ENCODE data around the gene TTI1.

The TTI1 gene

GRCh38 chr20:38008233-38008944 lies 24.9 kb downstream of the TTI1 start:
- no peak for DNase-seq

DNA sequence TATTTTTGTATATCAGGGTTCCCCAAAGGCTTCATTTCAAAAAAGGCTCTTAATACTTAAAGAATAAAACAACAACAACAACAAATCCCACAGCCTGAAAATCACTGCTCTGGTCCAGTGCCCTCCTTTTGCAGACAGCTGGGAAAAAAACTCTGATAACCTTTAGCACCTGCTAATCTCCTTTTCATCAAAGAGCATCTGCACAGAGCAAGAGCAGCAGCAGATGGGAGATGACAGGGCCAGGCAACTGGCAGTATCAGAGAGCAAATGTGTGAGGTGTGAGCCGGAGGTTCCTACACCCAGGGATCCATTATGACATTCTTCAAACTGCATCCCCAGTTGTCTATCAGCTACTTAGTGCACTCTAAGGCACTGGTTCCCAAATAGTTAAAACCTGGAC lies 25.7 kb downstream of the TTI1 start:
- DNase-seq: no peak

DNA sequence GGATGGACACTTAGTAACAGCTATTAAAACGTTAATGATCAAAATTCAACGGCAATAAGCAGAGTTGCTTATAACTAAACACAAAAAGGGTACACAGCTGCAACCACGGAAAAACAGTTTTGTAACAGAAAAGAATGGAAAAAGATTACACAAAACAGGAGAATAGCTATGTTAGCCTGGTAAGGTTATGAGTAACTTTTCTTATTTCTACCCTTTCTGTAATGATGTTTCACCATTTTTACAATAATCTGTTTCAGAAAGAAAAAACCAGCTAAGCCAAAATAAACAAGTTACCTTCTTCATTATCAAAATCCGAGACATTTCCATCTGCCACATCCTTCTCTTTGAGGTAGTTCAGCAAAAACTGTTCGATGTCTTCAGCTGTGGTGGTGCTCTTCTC lies 27.4 kb downstream of the TTI1 start:
- DNase-seq: peak in 1 of 5 donors; percentile 29

GRCh38 chr20:38004416-38004815 lies 28.8 kb downstream of the TTI1 start:
- no peak for DNase-seq

DNA sequence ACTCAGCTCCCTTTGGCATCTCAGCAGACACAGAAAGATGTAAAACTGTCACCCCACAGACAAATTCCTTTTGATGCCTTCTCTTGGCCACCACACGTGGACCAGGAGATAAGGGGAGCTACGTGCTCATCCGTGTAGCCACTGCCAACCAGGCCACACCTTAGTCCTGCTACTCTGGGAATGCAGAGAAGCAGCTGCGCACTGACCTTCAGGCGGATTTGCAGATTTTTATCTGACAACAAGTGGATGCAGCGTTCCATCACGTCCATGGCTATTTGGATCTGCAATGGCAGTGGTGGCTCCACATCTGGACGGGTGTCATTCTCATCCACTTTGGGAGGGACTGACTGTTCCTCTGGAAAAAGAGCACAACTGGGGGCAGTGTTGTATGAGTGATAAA lies 30.8 kb downstream of the TTI1 start:
- DNase-seq: no peak

GRCh38 chr20:38001981-38002380 lies 31.3 kb downstream of the TTI1 start:
- DNase-seq: peak in 1 of 5 donors; percentile 46

DNA sequence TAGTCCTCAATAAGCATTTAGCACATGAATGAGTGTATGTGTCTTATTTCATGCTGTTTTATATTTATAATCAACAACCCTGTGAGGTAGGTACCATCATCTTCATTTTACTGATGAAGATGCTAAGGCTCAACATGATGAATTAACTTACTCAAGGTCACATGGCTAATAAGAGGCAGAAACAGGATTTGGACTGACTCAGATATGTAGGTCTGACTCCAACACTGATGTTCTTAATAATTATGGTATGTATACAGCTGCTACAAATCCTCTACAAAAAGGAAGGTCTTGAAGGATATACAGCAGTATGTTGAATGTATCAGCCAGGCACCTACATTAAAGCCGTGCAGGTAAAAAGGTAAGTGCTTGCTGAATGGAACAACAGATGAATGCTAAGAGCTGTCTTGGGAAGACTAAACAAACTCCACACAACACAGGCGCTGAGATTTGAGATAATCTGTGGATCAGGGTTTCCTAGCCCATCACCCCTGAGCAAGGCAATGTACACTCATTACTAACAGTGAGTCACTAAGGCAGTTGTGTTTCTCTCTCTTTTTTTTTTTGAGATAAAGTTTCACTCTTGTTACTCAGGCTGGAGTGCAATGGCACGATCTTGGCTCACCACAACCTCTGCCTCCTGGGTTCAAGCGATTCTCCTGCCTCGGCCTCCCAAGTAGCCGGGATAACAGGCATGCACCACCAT lies 31.9 kb downstream of the TTI1 start:
- DNase-seq: peak in 1 of 5 donors; percentile 63

- DNase-seq: no peak
Measured at GRCh38 chr20:38000293-38000692, 33.0 kb downstream of the TTI1 start.

DNA sequence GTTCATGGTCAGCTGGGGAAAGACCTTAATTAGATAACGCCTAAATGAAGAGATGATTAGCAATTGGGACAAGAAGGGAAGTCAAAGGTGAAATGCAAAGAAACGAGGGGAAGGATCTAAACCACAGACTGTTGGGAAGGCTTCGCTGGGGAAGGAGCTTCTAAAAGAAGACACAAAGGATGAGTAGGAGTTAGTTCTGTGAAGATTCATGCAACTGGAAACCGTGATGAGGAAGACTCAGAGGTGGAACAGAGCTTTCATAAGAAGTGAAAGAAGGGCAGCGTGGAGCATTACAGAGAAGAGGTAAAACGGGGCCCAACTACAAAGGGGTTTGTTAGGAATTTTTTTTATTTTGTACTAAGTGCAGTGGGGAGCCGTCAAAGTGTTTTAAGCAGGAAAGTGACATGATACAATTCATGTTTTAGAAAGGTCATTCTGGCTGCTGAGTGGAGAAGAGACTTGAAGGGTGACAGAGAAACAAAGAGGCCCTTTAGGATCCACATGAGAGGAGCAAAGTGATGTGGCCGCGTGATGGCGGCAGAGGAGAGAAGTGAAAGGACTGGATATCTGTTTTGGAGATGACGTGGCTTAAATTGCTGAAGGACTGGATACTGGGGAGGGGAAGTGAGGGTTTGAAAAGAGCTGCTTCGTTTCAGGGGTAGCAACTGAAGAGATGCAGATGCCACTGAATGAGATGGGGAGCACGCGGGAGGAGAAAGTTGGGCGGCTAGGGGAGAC lies 33.6 kb downstream of the TTI1 start:
- no peak for DNase-seq

GRCh38 chr20:37997516-37997915 lies 35.7 kb downstream of the TTI1 start:
- no peak for DNase-seq

DNA sequence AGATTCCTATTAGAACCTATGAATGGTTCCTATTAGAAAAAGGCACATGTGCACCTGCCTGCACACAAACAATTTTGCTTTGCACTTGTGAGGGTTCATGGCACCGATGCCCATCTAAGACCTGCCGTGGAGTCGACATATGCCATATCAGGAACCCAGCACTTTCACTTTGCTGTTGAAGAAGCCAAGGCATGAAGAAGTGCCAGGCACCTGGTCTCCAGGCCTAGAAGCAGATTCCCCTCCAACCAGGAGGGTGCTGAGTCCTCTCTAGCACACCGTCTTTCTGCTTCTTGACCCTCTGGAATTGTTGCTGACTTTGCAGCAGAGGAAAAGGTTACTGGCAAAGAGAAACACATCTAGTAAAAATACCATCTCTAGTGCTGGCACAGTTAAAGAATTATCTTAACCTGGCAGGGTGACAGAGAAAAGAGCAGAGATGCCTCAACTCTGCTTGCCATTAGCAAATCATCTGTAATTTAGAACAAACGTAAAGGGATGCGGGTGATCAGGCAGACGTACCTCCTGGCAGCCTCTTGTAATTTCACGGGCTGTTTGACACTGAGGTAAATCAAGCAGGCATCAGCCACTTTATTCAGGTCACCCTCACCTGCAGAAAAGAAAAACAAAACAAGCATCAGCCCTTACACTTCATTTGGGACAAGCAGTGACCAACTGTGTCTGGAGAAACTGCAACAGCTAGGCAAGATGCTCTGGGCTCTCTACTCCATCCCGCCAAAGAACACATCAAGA lies 37.2 kb downstream of the TTI1 start:
- no peak for DNase-seq

DNA sequence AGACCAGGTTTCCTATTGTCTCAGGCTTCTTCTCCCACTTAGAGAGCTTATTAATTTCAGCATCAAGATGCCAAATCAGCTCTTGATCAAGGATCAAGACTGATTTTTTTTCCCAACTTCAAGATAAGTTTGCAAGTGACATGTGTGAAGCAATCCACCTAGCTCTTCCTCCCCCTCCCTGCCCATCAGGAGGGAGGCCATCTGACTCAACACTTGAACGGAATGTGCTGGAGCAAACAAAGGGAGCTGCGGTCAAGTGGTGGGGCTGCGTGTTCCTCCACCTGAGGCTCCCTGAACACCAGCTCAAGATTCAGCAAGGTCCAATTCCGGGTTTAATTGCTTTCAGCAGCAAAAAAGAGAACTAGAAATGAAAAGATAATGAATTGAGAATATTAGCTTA lies 38.7 kb downstream of the TTI1 start:
- DNase-seq: no peak

DNA sequence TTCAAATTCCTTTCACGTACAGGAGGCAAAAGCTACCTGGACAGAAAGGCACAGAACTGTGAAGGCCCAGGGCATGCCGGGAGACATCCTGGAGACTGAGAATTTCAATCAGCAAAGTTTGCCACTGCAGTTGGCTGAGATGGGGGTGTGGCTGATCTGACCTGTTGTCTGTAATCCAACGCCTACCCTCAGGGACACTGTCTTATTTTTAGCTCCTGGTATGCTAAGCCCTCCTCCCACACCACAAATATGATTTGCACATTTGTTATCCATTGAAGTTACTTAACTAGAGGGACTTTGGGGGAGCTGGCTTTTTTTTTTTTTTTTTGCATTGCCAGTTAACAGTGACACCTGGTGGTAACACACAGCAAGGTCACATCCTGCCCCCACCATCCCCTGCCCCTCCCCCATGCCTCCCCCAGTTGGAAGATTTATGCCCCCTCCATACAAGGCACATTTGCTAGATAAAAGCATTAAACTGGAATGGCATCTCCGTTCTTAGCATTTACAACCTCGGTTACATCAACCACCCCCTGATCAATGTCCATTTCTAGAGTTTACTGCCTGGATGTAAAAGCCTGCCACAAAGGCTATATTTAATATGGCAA lies 40.4 kb downstream of the TTI1 start:
- DNase-seq: peak in 2 of 5 donors; percentile 13 to 27

DNA sequence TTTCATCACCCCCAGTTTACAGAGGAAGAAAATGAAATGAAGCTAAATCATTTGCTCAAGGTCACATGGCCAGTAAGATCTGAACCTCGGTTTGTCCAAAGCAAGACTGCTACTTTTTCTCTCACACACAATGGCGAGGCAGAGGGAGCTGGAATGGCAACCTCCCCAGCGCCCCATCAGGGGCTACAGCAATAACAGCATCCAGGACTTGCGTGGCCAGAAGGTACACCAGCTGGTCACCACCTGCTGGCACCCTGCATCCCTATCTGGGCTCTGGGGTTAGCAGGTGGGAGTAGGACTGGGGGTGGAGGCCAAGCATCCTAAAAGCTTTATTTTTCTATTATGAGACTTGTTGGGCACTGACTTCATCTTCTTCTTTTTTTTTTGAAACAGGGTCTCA lies 41.3 kb downstream of the TTI1 start:
- no peak for DNase-seq

DNA sequence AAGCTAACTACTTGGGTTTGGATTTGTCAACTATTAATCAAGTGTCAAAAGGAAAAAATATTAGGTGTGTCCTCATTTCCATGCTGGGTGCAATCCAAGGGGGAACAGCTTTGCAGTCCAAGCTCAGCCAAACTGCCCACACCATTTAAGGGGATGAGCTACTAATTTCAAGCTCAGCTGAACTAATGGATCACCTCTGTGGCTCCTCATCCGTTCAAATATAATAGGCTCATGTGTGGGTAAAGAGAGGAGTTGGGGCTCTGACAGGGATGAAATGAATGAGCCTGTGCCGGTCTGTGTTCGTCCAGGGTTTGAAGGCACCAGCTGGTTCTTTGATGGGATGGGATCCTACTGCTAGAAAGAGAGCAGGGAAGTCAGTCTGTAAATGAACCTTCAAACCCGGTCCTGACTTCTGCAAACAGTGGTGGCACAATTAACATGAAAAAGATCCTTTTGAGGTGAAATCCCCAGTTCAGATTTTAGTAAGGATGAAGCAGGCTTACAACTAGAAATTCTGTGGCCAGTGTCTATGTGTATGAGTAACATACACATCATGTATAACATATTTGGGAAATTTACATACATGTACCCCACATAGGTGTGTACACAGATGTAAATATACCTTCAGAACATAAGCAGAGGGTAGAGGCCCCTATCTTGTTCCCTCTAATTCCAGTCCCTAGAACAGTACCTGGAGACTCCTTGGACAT lies 41.9 kb downstream of the TTI1 start:
- no peak for DNase-seq

DNA sequence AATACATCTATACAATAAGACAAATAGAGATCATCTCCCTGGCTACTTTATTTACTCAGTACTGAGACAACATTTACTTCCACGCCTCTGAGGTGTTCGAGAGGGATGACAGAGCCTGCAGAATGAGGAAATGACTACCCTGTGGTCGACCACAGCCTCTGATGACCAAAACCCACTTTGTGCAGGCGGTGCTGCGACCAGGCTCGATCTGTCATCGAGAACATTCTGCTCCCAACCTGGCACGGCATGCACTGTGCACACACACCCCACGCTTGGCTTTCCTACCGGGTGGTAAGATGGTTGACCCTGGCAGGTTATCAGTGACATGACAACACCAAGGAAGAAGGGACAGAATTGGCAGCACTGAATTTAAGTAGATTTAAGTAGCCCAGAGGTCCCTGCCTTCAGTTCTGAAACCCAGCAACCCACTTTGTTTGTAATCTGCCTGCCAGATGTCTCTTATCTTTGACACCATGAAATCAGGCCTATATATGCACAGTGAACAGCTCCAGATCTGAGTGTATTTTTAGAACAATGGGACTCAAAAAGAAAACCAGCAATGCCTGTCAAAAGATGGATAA lies 42.6 kb downstream of the TTI1 start:
- DNase-seq: peak in 1 of 5 donors; percentile 85

GRCh38 chr20:37989601-37990295 lies 43.5 kb downstream of the TTI1 start:
- peak in 1 of 5 donors; percentile 25 for DNase-seq

GRCh38 chr20:37988306-37988954 lies 44.8 kb downstream of the TTI1 start:
- no peak for DNase-seq

GRCh38 chr20:37987602-37988290 lies 45.5 kb downstream of the TTI1 start:
- no peak for DNase-seq

All from T-helper 1 cell (primary cell).